Measurements from ENCODE around the gene ROBO1.

DNA sequence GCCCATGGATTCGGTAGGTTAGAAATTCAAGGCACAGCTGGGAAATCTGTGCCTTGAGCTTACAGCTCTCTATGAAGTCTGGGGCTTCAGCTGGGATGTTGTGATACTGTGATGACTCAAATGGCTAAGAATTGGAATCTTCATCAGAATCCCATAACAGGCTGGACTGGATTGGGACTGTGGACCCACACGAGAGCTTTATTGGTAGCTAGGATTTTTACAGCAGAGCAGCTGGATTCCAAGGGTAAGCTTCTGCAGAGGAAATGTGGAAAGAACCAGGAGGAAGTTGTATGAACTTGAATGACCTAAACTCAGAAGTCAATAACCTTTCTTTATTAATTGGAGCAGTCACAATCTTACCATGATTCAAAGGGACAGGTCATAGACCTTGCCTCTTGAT is 1187.1 kb downstream of the ROBO1 start:
- TF ChIP-seq, protein P1, sequence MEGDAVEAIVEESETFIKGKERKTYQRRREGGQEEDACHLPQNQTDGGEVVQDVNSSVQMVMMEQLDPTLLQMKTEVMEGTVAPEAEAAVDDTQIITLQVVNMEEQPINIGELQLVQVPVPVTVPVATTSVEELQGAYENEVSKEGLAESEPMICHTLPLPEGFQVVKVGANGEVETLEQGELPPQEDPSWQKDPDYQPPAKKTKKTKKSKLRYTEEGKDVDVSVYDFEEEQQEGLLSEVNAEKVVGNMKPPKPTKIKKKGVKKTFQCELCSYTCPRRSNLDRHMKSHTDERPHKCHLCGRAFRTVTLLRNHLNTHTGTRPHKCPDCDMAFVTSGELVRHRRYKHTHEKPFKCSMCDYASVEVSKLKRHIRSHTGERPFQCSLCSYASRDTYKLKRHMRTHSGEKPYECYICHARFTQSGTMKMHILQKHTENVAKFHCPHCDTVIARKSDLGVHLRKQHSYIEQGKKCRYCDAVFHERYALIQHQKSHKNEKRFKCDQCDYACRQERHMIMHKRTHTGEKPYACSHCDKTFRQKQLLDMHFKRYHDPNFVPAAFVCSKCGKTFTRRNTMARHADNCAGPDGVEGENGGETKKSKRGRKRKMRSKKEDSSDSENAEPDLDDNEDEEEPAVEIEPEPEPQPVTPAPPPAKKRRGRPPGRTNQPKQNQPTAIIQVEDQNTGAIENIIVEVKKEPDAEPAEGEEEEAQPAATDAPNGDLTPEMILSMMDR (IDR thresholded peaks at IDR 0.05): no peak
- no peak for TF ChIP-seq POLR2A (IDR thresholded peaks at IDR 0.05)
